GM21528 (cell line): Measurements from ENCODE around the gene SLC38A1.

ENCODE experiments used
- ATAC-seq: cut with Tn5 transposase; IDR thresholded peaks from one replicate; pipeline ENCODE4 v1.9.1; 2021; ENCODE audit warnings: mild to moderate bottlenecking, moderate library complexity; ENCODE audit not compliant: unreplicated experiment, low FRiP score

Gene SLC38A1

DNA sequence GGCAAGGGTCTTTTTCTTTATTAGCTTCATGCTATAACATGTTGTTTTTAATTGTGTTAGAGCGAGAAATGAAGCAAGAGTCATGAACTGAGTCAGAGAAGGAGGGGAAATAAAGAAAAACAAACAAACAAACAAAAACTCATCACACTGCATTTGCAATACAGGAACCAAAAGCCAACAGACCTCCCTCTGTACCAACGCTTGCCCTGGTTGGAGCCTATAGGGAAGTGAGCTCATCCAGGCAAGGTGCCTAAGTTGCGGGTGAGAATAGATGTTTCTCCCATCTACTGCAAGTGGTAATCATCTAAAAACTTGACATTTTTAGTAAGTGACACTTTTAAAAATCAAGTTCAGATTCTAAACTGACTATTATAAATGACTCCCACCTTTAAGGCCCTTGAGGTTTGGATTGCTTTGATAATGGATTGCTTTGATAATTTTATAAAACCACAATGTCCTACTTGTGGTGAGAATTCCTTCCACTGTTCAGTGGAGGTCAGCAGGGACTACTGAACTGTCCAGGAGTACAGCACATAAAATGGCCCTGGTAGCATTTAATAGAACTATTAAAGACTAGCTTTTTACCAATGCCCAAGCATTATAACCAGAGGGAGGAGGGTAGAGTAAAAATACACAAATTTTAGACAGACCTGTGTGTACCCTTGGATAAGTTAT is 31.3 kb downstream of the SLC38A1 start:
- ATAC-seq, result no peak

DNA sequence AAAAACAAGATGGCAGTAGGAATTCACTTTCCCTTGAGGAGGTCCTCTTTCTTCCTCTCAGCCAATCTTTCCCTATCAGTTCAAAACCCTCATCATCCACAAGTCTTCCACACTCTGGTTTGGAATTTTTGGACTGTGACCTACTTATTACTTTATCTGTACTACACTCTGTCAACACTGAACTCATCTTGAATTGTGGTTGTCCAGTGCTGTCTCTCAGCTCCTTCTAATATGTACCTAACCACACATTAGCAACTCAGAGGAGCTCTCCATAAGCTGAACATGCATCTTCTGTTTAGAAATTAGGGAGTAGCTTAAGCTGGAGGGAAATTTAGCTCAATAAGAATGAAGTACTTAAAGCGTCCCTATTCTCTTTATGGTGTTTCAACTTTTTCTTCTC is 34.8 kb downstream of the SLC38A1 start:
- no peak for ATAC-seq

DNA sequence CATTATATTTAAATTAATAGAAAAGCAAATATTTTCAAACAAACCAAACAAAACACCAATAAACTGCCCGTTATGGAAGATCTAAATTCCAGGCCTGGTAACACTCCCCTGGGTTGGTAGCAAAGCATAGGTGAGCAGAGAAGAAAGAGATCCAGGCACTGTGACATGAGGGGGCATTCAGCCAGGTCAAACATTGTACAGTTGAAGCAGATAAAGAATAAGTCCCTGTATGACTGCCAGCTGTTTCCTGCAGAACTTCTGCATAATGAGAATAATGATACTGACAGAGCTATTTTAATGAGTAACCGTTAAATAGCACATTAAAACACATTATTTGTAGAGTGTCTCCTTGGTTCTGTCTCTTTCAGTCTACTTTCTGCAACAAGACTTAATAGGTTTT is 35.4 kb downstream of the SLC38A1 start:
- ATAC-seq, result no peak

DNA sequence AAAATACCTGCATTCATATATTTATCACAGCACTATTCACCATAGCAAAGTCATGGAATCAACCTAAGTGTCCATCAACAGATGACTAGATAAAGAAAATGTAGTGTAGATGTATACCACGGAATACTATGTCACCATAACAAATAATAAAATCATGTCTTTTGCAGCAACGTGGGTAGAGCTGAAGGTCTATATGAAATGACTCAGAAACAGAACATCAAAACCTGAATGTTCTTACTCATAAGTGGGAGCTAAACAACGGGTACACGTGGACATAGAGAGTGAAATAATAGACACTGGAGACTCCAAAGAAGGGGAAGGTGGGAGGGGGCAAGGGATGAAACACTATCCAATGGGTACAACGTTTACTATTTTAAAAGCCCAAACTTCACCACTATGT is 37.9 kb downstream of the SLC38A1 start:
- ATAC-seq, result no peak

DNA sequence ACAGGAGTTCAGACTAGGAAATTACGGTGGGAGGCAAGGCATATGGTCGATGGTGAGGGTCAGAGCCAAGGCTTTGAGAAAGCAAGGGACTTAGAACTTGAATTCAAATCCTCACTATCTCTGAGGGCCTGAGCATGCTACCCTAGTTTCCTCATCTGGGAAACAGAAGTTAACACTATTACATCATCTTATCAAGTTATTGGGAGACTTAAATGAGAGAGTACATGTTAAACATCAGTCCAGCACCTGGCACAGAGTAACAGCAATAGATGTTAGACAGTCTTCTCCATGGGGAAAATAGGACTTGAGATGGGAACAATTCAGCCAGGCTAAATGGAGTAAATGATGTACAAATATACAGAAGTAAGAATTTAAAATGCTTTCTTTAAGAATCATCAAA is 38.5 kb downstream of the SLC38A1 start:
- ATAC-seq, result no peak

DNA sequence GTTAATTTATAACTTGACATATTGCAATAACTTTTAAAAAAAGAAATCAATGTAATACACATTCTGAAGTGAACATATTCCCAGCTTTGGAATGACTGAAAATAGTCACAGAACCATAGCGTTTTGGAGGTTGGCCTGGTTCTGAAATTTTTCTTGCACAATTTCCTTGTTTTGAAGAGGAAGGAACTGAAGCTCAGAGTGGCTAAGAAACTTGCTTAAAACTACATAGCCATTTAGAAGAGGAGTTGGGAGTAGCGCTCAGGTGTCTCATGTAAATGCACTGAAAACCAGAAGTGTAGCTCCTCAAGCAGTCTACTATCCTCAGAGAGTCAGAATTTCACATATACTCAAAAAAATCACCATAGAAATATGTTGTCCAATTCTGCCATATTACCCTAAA is 41.2 kb downstream of the SLC38A1 start:
- ATAC-seq, result no peak

DNA sequence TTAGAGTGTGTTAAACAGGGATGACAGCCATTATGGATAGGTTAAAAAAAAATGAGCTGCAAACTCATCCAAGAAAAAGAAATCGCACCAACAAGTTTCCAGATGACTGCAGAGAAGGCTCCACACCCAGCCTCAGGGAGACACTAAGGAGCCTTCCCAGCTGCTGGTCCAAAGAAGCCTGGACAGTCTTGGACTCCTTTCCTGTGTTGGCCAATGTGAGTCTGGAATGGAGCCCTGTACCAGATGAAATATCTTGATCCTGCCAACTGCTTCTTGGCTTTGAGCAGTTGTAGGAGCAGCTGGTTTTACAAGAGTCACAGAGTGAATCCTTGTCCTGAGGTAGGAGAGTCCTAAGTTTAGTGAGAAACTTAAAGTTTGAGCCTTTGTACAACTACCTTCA is 44.5 kb downstream of the SLC38A1 start:
- no peak for ATAC-seq

DNA sequence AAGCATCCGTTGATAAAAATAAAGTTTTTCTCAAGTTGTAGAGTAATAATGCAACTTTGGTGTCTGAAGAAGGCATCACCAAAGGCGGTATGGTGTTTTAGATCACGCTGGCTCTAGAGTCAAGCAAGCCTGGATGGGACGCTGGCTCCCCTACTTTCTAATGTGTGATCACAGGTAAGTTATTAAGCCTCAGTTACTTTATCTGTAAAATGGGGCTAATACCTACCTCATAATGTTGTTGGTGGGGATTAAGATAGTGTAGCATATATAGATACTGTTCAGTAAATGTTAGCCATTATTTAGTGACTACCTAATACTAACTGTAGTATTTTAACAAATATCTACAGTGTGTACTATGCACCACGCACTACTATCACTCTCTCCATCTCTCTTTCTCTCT is 45.8 kb downstream of the SLC38A1 start:
- ATAC-seq, result no peak

DNA sequence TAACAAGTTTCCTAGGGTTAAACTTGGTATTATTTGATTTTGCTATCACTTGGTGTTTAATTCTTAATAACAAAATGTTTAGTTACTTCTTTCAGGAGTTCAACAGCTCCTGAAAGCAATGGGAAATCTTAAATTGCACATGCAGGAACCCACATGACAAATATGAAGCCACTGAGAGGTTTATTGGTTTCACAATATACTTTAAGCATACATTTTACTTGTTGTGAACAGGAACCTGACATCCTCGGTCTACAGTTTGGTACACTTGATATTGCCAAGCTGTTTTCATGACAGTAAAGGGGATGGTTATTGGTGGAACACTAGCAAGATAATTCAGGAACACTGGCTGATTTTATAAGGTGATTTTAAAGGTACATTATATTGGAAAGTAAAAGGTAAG is 46.2 kb downstream of the SLC38A1 start:
- ATAC-seq, result no peak

DNA sequence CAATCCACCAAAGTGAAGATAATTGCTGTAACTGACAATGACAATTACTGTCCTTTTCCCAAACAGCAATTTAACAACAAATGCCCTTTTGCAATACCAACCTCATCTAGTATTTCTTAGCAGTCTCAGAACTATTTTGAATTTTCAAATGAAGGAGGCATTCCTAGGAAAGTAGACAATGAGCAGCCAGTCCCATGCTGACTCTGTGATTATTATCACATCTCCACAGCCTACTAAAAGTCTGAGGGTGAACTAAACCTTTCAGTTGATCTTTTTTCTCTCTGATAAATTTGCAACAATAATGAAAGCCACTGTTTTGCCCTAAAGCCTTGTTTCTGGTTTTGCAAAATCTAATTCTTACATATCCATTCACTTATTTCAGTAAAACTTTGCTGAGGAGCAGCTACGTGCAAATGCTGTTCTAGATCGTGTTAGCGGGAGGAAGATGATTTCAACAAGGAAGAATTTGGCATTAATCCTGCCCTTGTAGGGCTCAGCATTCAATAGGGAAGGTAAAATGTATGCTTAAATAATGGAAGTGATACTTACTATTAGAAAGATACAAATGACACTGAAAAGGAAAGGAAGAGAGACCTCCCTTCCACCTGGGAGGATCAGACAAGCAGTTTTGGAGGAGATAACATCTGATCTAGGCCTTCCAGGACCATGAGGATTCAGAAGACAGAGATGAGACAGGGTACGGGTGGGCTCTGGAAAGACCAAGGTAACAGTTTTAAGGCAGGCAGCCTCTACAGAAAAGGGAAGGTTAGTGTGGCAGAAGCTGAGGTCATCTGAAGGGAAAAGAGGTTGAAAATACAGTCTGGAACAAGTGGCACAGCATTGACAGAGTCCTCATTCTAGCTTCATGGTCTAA is 47.4 kb downstream of the SLC38A1 start:
- no peak for ATAC-seq

DNA sequence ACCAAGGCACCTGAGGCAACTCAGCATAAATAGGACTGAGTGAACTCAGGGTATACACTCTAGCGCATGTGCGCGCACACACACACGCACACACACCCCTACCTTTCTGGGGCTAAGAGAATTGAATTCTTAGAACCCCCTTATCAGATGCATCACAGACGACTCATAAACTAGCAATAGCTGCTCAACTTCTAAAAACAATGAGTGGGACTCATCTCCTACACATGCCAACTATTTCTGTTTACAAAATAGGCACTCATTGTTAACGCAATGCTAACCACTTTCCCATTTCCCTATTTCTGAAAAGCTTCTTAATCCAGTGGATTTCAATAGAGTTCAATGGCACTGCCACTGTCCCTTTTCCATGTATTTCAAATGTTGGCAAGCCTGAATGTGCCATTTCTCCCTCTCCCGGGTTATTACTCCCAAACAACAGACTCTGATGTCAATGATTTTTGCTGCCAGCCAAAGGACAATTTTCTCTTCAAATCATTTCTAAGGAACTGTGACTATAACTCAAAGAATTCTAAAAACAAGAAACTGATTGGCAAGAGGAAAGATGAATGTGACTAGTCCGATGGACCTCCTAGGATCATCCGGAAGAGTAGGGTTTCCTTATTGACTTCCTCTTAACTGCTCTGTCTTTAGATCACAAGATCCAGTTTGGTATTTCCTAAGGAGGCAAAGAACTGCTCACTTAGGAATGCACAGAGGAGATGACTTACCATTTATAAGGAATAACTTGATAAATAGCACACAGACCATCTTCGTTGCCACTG is 48.8 kb downstream of the SLC38A1 start:
- ATAC-seq, result no peak

DNA sequence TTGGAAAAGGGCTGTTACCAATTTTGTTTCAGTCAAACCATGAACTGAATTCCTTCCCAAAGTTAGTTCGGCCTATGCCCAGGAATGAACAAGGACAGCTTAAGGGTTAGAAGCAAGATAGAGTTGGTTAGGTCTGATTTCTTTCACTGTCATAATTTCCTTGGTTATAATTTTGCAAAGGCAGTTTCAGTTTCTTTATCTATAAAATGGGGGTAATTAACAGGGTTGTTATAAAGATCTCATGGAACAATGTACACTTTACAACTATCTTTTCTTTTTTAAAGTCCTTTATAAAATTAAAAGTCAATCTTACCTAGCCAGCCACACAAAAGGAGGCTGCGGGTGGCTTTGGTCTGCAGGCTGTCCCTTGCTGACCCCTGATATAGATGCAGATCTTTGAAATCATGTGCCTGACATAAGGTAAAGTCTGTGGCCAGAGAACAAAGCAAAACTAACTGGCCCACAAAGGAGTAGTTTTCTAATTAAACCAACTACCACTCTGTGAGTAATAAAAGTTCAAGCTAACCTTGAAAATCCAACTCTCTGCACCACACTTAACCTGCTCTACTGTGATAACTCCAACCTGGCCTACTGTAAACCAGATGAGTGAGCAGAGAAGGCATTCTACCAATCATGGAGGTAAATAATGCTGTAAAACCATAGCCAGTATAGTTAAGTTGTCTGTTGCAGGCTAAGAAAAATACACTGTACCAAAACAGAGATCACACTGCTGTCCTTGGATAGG is 49.5 kb downstream of the SLC38A1 start:
- no peak for ATAC-seq

DNA sequence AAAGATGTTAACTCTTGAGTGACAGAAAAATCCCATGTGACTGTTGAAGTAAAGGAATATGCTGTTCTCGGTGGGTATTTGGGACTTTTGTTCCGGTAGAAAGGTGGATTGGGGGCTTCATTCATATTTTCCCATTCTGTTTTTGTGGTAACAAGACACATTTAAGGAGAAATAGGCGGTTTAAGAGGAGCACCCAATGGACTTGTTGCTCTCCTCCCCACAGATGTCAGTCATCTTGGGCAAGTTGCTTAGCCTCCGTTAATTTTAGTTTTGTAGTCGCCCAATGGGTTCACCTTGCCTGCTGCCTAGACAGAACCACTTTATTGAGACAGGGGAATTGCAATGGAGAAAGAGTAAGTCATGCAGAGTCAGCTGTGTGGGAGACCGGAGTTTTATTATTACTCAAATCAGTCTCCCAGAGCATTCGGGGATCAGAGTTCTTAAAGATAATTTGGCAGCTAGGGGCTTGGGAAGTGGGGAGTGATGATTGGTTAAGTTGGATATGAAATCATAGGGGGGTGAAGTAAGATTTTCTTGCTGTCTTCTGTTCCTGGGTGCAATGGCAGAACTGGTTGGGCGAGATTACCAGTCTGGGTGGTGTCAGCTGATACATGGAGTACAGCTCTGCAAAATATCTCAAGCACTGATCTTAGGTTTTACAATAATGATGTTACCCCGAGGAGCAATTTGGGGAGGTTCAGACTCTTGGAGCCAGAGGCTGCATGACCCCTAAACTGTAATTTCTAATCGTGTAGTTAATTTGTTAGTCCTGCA is 50.3 kb downstream of the SLC38A1 start:
- ATAC-seq, result no peak

DNA sequence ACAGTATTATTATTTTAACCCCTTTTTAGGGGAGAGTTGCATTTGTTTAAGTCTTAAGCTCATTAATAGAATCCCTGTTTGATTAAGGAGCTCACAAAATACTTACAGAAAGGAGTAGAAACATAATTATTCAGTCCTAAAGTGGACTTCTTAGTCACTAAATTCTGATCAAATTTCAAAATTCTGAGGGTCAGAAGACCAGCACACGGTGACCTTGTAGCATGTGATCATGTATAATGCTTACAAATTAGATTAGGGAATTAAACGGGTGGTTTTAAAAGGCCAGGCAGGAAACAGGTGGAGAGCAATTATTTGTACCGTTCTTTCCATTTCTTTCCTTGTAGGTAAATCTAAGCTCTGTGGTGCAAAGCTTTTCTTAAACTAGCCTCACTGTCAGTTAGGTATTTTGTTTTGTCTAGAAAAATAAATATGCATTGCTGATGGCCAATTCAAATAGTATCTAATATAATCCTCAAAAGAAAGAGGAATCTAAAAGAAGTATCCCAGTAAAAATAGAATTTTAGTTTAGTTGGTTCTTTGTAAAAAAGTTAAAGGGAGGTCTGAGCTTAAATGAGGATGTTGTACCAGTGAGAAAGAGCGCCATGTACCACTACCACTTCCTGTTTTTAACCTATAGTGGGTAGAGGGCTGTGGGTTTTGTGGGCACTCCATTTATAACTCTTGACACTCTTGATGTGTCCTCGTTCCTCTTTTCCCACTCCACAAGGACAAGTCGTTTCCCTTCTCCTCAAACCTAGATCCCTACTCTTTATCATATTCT is 51.1 kb downstream of the SLC38A1 start:
- ATAC-seq, result peak; percentile 66

DNA sequence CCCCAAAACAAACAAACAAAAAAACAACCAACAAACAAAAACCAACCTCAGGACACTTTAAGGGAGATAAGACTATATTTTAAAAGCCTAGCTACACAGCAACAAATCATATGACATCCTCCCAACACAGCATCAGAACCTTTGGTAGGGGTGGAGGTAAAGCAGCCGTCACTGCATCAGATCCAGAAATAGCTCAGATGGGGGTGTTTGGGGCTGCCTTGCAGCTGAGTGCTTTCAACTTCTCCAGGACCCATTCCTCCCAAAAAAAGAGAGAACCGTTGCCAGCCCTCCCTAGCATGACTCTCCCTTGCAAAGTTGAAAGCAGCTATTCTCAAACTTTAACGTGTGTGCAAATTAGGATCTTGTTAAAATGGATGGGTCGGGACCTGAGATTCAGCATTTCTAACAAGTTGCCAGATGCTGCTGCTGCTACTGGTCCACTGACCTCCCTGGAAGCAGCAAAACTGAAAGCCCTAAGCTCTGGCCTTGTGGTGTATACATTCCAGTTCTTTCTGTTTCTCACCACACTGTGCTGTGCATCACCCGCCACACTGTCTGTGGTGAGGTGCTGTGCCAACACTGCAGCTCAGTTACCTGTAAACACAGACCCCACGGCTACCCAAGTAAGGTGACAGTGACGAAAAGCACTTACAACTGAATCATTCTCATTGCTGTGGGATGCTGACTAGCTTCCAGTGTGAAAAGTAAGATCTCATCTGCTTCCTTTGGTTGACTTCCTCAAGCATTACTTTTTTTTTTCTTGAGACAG is 54.0 kb downstream of the SLC38A1 start:
- ATAC-seq, result peak; percentile 68

DNA sequence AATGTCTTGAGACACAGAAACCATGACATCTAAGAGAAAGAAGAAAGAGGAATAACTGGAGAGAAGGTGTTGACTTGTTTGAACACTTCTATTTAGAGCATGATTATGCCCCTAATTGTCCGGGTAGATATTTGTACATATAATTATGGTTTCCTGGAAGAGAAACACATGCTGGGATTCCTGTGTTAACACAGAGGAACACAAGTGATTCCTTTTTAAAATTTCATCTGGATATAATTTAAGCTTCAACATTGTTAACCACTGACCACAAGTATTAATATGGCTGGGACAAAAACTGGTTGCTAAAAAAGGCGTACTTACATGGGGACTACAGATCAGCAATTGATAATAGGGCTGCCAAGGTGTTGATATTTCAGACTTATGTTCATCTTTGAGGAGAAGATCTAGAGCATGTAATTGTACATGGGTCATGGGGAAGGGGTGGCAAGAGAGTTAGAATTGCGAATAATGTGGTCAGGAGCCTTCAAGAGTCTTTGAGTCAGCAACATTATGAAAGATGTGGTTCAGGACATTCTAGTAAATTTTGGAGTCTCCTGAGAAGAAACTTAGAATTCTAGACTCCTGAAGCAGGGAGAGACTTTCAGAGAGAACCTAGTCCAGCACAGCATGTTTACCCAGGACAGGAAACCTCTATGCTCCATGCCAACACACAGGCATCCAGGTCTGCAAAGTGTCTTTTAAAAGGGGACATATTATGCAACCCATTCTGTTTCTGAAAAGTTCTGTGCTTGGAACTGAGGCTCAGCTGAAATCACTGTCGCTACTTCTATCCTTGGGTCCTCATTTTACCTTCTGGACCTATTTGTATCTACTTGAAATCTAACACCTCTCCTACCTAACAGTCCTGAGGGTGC is 56.5 kb downstream of the SLC38A1 start:
- ATAC-seq, result no peak

DNA sequence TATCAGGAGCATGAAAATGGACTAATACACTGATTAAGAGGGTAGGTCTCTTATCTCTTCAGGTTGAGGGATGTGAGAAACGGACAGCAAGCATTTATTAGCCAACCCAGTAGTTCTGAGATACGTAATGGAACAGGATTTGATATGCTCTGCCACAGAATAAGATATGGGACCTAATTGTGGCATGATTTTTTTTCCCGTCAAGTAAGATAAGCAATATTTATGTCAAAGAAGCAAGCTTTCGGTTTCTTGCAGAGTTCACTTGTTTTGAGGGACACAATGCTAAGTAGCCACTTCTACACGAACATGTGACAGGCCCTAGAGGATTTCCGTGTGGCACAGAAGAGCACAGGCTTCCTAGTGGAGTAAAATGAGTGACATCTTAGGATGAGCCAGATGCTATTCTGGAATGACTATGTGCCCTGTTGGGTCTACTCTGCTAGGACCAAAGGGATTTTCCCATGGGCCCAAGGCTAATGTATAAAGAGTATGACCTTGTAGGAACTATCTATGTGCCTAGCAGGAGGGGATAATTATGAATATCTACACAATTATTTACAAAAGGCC is 57.9 kb downstream of the SLC38A1 start:
- no peak for ATAC-seq
